CD4-positive, alpha-beta T cell treated with Interleukin-2 at 100 ng/mL for 4 hours (primary cell): Measurements from ENCODE around the gene ZC3H18.
A peak's percentile ranks its signal among the peaks of the same experiment; 100 is the strongest.

Experiments
- DNase-seq: peaks from one replicate; pipeline ENCODE4 v3.0.0-alpha.2; 2020; ENCODE audit warnings: low spot score

ZC3H18 gene

DNA sequence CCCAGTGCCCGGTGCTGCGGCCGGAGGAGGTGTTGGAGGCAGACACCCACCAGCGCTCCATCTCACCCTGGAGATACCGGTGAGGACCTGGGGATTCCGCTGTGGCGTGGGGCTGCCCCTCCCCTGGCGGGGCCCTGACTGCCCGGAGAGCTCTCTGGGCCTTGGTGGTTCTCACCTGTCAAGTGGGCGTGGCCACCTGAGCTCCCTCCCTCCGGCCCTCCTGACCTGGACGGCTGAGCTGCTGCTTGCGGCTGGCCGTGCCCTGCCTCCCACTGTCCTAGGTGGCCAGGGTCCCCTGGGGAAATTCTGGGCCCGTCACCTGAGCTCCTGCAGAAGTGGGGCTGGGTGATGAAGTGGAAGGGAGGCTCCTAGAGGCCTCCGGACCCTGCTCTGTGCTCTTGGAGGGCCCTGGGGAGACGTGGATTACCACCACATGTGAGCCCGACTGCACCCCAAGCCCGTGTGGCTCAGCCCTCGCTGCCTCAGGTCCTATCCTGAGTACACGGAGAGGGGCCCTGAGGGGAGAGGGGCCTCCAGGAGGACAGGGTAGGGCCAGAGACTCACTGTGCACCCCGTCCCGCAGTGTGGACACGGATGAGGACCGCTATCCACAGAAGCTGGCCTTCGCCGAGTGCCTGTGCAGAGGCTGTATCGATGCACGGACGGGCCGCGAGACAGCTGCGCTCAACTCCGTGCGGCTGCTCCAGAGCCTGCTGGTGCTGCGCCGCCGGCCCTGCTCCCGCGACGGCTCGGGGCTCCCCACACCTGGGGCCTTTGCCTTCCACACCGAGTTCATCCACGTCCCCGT, 69.2 kb downstream of the ZC3H18 start:
- no peak for DNase-seq

DNA sequence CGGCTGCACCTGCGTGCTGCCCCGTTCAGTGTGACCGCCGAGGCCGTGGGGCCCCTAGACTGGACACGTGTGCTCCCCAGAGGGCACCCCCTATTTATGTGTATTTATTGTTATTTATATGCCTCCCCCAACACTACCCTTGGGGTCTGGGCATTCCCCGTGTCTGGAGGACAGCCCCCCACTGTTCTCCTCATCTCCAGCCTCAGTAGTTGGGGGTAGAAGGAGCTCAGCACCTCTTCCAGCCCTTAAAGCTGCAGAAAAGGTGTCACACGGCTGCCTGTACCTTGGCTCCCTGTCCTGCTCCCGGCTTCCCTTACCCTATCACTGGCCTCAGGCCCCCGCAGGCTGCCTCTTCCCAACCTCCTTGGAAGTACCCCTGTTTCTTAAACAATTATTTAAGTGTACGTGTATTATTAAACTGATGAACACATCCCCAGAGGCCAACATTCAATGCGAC, 69.9 kb downstream of the ZC3H18 start:
- DNase-seq: no peak

DNA sequence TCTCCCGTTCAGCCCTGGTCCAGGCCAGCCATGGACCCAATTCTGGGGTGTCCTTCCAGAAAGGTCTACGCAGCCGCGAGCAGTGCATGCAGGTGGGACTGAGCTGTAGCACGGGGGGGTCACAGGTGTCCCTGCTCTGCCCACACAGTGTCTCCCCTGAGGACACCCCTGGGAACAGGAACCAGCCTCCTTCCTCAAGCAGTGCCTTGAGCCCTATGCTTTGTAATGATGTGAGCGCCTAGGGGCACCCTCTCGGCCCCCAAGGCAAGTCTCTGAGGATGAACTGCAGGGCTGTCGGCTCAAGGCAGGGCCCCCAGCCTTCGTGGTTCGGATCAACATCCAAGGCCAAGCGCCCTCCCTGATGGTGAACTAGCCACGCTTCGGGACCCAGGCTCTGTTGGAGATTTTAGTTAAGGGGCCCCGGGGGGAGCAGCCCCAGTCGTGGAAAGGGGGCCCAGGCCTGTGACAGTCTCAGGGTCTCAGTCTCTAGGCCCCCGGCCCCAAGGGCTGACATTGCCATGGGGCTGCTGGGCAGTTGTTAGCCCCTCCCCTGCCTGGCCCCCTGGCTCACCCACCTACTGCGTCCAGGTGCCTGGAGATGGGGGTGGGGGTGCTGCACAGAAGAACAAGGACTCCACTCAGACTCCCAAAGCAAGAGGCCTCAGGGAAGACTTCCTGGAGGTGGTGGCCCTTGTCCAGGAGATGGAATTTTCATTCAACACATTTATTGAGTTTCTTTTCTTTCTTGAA, 70.5 kb downstream of the ZC3H18 start:
- DNase-seq: no peak

DNA sequence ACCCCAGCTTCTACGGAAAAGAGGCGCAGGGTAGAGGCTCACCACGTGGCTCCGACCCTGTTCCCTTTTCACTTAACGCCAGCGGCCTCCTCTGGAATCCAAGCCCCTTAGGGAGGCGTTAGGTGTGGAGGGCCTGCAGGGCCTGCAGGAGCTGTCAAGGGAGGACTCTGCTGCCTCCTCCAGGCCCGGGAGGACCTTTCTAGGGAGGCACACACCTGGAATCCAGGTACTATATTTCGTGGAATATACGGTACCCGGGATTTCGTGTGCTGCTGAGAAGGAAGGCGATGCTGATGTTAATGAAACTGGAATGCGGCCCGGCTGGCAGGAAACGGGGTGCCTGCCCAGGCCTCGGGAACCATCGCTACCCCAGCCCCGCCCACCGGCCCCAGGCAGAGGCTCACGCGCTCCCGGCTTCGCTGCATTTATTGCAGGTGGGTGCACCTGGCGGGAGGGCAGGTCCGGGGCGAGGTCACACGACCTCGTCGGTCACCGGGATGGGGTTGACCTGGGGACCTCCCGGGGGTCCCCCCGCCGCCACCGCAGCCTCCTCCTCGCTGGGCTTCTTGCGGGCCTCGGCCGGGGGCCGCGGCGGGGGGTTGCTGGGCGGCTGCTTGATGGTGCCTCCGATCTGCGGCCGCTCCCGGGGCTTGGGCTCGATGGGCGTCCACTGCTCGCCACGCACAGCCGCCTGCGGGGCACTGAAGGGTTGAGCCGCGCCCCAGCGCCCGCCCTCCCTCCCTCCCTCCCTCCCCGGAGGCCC, 72.9 kb downstream of the ZC3H18 start:
- DNase-seq: no peak

DNA sequence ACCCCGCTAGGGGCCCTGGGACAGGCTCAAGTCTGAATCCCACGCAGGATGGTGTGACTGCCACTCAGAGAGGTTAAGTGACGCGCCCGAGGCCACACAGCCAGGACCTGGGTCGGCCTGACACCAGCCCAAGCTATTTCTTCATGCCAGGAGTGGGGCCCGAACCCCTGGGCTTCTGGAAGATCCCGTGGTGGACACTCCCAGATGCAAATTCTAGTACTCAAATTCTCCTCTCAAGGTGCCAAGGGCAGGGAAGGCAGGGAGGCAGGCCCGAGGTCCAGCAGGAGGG, 73.4 kb downstream of the ZC3H18 start:
- no peak for DNase-seq

DNA sequence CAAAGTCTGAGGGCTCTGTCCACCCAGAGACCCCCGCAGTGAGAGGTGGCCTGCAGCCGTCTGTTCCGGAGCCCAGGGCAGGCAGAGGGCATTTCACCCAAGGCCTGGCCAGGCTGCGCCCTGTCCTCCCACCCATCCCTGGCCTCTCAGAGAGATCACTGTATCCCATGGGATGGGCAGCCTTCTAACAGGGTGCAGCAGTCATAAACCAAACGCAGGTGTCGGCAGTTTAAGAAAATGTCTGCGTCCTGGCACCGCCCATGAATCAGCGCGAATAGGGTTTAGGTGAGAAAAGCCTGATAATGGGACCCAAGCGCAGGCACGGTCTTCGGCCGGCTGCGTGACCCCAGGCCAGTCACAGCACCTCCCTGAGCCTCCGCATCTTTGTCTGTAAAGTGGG, 75.3 kb downstream of the ZC3H18 start:
- no peak for DNase-seq

DNA sequence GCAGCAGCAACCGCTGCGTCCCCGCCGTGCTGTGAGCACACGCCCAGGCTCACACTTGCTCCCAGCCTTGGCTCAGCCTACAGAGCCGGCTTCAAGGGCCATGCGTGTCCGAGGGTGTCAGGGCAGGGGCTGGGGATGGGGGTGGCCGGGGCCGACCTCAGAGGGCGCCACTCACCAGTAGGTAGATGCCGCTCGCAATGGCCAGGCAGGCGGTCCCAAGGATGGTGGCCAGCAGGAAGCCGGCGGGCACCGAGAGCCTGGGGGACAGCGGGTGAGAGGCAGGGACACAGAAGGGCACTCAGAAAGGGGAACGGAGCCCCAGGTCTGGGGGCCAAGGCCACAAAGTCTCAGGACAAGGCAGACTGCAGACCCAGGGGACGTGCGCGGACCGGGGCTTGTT, 75.7 kb downstream of the ZC3H18 start:
- DNase-seq: no peak

DNA sequence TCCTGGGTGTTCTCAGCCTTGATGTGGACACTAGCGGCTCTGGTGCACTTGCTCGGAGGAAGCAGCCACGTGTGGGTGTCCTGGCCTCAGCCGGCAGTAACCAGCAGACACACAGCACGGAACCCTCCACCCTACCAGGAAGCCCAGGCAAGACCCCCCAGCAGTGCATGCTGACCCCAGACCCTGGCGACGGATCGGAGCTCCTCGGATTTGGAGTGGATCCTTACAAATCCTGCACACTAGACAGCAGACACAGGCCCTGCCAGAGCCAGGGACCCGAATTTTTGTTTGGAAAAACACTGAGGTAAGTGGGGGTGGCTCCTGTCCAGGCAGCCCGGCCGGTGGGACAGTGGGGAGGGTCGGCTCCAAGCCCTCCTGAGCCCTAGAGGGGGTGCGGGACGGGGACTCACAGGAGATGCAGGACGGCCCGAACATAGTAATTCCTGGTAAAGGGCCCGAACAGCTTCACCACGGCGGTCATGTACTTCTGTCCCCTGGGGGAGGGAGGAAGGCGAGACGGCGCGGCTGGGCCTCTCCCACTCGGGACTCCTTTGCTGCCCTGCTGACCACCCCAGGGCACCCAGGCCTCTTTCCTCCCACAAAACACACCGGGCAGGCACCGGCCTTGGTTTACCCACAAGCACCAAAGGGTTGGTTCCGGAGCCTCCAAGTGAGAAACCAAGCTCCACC, 76.3 kb downstream of the ZC3H18 start:
- no peak for DNase-seq

DNA sequence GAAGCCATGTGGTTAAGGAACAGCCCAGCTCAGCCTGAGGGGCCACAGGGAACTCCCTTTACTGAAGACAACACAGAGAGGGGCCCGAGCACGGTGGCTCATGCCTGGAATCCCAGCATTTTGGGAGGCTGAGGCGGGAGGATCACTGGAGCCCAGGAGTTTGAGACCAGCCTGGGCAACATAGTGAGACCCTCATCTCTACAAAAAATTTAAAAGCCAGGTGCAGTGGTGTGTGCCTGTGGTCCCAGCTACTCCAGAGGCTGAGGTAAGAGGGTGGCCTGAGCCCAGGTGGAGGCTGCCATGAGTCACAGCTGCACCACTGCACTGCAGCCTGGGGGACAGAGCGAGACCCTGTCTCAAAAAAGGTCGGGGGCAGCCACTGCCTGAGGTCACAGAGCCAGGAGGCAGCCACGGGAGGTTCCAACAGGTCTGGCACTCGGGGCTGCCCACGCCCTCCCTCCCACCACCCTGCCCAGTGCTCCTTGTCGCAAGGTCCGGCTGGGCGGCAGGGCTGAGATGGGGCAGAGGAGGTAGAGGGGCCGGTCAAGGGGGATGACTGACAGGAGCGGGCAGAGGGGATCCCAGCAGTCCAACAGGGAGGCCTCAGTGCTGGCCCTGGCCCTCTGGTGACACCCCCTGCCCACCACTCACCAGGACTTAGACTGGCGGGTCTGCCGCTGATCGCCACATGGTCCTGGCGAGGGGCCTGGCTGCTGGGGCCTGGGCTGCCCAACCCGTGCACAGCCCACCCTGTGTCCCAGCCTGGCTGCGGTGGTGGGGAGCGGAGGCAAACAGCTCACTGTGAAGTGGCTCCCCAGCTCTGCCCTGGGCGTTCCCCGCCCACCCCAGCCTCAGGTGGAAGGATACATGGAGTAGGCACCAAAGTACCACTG, 77.2 kb downstream of the ZC3H18 start:
- DNase-seq: no peak

DNA sequence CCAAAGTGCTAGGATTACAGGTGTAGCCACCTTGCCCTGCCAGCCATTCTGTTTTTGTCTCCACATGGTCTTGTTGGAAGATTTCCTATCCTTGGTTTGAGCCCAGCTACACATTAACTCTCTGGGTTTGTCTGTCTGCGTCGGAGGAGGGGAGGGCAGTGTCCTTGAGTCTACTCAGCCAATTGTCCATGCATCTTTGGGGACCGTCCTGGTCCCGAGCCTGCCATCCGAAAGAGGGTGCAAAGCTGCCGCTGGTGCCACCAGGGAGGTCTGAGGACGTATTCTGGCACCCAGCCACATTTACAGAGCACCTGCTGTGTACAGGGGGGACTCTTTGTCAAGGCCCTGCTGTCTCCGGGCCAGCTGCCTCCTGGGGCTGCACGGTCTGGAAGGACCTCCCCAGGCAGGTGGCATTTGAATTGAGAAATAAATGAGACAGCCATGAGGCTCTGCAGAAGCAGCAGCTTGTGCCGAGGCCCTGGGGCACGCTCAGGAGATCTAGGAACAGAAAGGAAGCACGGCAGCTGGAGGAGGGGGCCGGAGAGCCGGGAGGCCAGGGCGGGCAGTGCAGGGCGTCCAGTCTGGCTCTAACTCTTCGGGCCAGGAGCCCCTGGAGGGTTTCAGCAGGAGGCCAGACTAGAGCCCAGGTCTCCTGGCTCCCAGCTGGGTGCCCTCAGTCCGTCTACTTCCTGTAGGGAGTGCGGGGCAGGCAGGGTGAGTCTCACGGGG, 79.2 kb downstream of the ZC3H18 start:
- DNase-seq: no peak

DNA sequence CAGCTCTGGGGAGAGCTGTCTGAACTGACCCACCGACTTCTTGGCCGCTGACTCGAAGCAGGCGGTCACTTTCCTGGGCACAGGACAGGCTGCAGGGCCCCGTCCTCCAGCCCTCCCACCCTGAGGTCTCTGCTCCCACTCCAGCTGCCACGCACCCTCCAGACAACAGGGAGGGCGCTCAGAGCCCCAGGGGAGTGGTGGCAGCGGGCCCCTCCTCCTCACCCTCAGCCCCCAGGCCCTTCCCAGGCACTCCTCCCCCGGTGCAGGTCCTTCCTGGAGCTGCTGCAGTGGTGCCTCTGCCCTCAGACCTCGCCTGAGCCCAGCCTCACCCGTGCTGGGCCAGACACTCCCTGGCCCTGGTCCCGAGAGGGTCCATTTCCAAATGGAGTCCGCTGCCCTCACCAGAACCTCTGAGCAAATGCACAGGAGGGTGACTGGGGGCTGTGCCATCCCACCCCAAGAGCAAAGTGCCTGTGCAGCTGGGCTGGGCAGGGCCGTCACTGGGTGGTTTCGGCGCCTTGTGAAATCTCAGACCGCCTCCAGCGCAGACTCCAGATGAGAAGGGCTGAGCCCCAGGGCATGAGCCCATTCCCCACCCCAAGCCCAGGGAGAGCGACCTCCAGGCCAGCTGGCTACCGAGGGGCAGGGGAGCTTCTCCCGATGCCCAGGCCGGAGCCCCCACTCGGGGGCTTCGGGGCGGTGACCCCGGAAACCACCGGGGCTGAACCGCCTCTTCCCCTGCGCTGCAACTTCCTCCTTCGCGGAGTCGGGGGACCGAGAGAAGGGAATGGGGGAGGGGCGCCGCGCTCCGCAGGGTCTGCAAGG, 79.9 kb downstream of the ZC3H18 start:
- no peak for DNase-seq

DNA sequence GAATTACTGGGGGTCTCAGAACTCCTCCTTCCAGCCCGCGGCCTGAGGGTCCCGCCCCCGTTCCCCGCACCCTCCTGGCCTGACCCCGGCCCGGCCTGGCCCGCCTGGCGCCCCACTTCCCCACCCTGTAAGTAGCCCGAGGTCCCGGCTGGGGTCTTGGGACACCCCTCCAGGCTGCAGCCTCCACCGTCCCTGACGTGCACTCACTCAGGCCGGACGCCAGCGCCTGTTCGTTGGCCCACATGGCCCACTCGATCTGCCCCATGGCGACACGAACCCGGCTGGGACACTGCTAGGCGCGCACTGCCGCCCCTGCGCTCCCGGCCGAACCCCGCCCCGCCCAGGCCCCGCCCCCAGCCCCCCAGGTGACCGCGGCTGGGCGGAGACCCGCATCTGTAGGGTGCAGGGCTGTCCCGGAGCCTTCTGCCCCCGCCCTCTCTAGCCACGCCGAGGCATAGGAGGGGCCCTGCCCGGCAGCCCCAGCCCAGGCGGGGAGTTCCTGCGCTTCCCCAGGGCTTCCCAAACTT, 80.6 kb downstream of the ZC3H18 start, which contains the start of gene CYBA:
Gene CYBA, minus strand, starts transcription at position 305 of the 527 bp plus-strand sequence. Its CDS starts 40 bp downstream, at position 265.
- DNase-seq: peak; percentile 83

DNA sequence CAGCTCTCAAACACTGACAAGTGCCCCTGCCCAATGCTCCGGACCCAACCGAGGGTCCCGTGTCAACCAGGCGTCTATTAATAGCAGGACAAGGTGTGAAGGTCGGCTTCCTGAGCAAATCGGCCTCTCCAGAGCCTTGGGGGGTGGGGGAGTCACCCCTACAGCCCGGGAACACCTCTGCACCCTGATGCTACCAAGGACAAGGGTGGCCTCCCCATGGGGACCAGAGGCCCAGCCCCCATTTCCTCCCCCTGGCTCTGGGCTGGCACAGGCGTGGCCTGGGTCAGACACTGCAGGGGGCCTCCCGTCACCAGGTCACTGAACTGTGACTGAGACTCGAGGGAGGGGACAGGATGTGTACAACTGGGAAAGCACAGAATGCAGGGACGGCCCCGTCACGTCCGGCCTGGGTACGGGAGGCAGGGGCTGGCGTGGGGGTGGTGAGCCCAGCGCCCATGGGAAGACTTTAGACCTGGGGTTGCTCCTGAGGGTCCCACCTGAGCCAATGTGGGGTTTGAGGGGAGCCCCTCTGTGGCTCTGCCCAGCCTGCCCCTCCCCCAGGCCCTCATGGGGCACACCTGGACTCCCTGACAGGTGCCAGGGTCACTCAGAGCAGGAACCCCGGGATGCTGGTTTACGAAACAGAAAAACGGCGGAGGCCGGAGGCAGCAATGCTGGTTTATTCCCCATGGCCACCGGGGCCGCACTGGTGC, 81.2 kb downstream of the ZC3H18 start:
- peak; percentile 69 for DNase-seq

DNA sequence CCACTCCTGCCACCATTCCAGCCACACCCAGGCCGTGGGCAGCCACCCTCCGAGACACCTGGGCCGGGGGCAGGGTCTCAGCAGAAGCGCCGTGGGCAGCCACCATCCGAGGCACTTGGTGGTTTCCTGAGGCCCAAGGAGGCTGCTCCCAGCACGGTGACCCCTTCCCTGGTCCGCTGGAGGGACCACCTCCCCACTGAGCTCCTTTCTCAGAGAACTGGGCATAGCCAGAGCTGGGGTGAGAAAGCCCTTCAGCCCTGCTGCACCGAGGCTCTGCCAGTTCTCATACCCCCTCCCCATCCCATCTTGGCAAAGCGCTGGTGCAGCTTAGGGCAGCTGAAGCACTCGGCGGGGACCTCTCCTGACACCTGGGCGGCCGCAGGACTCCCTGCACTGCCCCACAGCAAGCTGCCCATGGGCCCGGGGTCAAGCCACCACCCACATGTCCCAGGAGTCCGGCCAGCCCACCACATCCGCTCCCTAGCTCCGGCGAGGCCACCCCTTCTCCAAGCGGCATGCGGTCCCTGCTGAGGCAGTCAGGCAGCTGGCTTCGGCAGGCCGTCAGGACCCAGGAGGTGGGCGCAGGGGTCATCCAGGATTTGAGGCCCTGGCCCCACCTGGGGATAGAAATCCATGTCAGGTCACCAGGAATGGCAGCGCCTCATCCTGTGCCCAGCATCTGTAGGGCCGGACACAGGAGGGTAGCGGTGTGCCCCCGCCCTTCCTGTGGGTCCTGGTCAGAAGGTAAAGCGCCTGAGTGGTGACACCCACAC, 82.0 kb downstream of the ZC3H18 start:
- no peak for DNase-seq

DNA sequence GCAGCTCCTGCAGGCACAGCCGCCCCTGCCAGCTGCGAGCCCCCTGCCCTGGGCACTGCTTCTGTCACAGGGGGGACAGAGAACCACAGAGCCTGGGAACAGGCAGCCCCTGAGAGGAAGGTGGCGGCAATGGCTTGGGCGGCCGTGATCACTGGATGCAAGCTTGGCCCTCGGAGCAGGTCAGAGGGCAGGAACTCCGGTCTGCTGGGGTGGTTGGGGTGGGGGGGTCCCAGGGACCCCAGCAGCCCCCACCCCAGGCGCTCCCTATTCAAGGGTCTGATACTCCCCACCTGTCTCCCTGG, 82.5 kb downstream of the ZC3H18 start:
- DNase-seq: no peak

DNA sequence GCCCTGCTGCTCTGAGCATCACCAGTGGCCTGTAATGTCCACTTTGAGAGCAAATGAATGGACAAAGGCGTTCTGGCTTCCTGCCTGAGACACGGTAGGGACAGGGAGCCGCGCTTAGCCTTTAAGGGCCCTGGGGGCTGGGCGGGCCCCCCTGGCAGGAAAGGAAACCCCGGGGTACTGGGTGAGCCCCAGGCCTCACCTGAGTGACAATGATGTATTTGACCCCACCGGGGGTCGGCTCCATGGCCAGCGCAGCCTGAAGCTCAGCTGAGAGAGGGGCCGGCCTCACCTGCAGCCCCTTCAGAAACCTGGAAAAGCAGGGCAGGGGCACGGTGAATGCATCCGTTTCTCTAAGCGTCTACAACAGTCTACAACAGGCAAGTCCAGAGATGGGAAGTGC, 82.9 kb downstream of the ZC3H18 start:
- DNase-seq: no peak

DNA sequence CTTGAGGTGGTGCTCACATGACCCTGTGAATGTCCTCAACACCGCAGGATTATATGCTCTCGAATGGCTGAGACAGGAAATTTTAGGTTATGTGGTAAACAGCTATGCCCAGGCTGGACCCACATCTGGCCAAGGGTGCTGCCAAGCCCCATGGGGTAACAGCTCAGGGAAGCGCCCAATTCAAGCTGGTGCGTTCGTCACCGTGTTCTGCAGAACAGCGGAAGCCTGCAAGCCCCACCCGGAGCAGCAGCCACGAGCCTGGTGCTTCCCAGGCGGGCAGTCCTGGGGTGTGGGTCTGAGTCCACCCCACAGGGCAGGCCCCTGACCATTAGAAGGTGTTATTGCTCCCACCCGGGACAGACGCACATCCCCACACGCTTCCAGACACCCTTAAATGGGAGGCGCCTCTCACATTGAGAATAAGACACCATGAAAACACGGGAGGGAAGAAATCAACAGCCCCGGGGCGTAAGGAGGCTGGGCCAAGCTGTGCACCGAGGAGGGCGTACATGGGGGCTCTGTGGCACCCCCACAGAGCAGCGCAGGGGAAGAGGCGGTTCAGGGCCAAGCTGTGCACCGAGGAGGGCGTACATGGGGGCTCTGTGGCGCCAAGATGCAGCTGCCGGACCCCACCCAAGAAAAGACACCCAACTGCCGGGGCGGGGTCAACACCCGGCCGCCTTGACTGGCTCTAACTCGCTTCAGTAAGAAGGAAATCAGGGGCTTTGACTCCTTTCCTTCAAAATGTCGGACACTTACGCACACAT, 83.6 kb downstream of the ZC3H18 start:
- no peak for DNase-seq
